SH-SY5Y (cell line): ENCODE measurements around the gene GABRQ.

Experiments used
- GATA2 ChIP-seq: IDR thresholded peaks from 2 replicates; pipeline ENCODE4 v1.6.1; 2011; ENCODE audit warnings: mild to moderate bottlenecking, low read depth, low read length
- GATA3 ChIP-seq: IDR thresholded peaks from 2 replicates; pipeline ENCODE4 v1.6.1; 2011; ENCODE audit warnings: low read depth, mild to moderate bottlenecking, low read length, moderate library complexity

DNA sequence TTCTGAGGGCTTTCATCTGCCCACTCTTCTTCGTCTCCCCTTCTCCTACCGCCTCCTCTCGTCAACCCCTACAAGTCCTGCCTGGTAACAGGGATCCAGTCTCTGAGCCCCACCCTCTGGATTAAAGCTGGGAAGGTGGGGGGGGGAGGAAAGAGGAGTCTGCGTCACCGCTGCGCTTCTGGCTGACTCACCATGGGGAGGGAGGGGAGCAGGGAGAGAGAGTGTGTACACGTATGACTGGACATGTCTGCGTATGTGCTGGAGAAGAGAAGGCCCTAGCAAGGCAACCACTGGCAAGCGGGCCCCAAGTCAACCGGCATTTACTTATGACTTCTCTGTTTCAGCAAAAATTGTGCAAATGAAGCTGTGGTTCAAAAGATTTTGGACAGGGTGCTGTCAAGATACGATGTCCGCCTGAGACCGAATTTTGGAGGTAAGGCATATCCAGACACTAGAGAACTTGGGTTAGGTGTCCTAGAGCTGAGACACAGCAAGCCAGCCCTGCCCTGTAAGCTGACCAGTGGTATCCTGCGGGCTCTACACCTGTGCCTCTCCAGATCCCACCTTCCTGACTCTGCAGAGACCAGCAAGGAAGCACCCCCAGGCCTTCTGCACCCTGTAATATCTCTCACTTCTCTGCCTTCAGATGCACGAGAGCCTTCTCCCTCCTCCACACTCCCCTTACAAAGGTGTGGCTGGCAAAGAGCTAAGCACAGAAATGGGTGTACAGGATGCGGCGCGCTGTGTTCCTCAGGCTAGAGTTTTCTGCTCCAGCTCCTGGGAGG is 2.5 kb downstream of the GABRQ start:
- TF ChIP-seq GATA3 (no peak), GATA2 (no peak)
